OCI-M2 (cell line): ENCODE measurements around the gene EHD3.

Source experiments
- DNase-seq: peaks from one replicate; lab custom pipeline; 2025; ENCODE audit not compliant: unreplicated experiment; lab: John Stamatoyannopoulos, UW

Gene EHD3

GRCh38 chr2:31212659-31213600 is 21.0 kb upstream of the EHD3 start:
- no peak for DNase-seq

GRCh38 chr2:31213601-31214443 is 20.1 kb upstream of the EHD3 start:
- no peak for DNase-seq

GRCh38 chr2:31214444-31214915 is 19.5 kb upstream of the EHD3 start:
- DNase-seq: no peak

GRCh38 chr2:31216734-31217133 is 17.2 kb upstream of the EHD3 start:
- DNase-seq: no peak

- DNase-seq: no peak
These were observed 16.3 kb upstream of the EHD3 start, which contains the start of gene CAPN14 for GRCh38 chr2:31217465-31218200. Gene CAPN14, minus strand, starts transcription at chr2:31217515. Its CDS starts 12,068 bp downstream, at chr2:31205447.

- no peak for DNase-seq
These were observed 14.6 kb upstream of the EHD3 start for GRCh38 chr2:31219131-31219969.

- DNase-seq: no peak
These were observed 12.4 kb upstream of the EHD3 start for GRCh38 chr2:31221544-31221943.

GRCh38 chr2:31222071-31222470 is 11.9 kb upstream of the EHD3 start:
- no peak for DNase-seq

- no peak for DNase-seq
These were observed 10.9 kb upstream of the EHD3 start for GRCh38 chr2:31223026-31223425.

- DNase-seq: no peak
These were observed 10.2 kb upstream of the EHD3 start for GRCh38 chr2:31223749-31224148.

GRCh38 chr2:31226266-31226665 is 7.7 kb upstream of the EHD3 start:
- DNase-seq: no peak

GRCh38 chr2:31227110-31227509 is 6.8 kb upstream of the EHD3 start:
- DNase-seq: no peak

- no peak for DNase-seq
These were observed 6.2 kb upstream of the EHD3 start for GRCh38 chr2:31227711-31228125.

GRCh38 chr2:31228717-31229116 is 5.2 kb upstream of the EHD3 start:
- no peak for DNase-seq

GRCh38 chr2:31230751-31231150 is 3.2 kb upstream of the EHD3 start:
- no peak for DNase-seq

GRCh38 chr2:31231571-31232302 is 2.2 kb upstream of the EHD3 start:
- DNase-seq: no peak

GRCh38 chr2:31232586-31232985 is 1.4 kb upstream of the EHD3 start:
- DNase-seq: no peak

GRCh38 chr2:31233231-31233630 is 721 bp upstream of the EHD3 start:
- no peak for DNase-seq

GRCh38 chr2:31234683-31235503 is 941 bp downstream of the EHD3 start:
- DNase-seq: no peak
